Gastrocnemius medialis (tissue), 4 donors: ENCODE data around the gene PNMT. TPM values are rescaled to one million over a fixed set of nuclear protein-coding genes. Genes with fewer than 3 reads are reported as not detected.

Experiments used
- ATAC-seq, 2 donors: fragments of 150-250 bp; one replicate each; pipeline ENCODE4 v1.9.1; 2016
- DNase-seq, 2 donors: peaks; one replicate each; pipeline ENCODE4 v3.0.0-alpha.2; 2019
- H3K27ac ChIP-seq, 4 donors: fragments of 200-600 bp; sonication (generic); 1 replicate in 1 of 4; 2 replicates in 3 of 4; pipeline ENCODE4 v1.5.1; 2016 to 2018; ENCODE audit warnings: mild to moderate bottlenecking in 2 of 4, moderate library complexity in 1 of 4
- H3K27me3 ChIP-seq, 3 donors: fragments of 200-600 bp; sonication (generic) in 2 of 3; 1 replicate in 1 of 3; 2 replicates in 2 of 3; pipeline versions ENCODE4 v1.5.1 to v1.6.0; 2016 to 2019; ENCODE audit warnings: mild to moderate bottlenecking in 1 of 3, moderate library complexity in 1 of 3
- H3K36me3 ChIP-seq, 2 donors: fragments of 200-600 bp; sonication (generic) in 1 of 2; one replicate each; pipeline ENCODE4 v1.5.1; 2017 to 2018
- H3K4me1 ChIP-seq, 2 donors: fragments of 200-600 bp; sonication (generic) in 1 of 2; one replicate each; pipeline ENCODE4 v1.5.1; 2016 to 2017; ENCODE audit warnings: mild to moderate bottlenecking in 2 of 2
- H3K4me3 ChIP-seq, 4 donors: fragments of 200-600 bp; sonication (generic) in 3 of 4; 1 replicate in 1 of 4; 2 replicates in 3 of 4; pipeline ENCODE4 v1.5.1; 2016 to 2019; ENCODE audit warnings: mild to moderate bottlenecking in 2 of 4
- H3K9me3 ChIP-seq, 3 donors: fragments of 200-600 bp; sonication (generic) in 2 of 3; 1 replicate in 1 of 3; 2 replicates in 2 of 3; pipeline ENCODE4 v1.5.1; 2016 to 2019
- CTCF ChIP-seq, 5 experiments: fragments of 450-650 bp in 3 of 5; fragments of 200-600 bp in 2 of 5; sonication (generic) in 2 of 5; IDR thresholded peaks in 4 of 5; conservative IDR thresholded peaks in 1 of 5; 1 replicate in 4 of 5; 2 replicates in 1 of 5; pipeline ENCODE4 v1.5.1; 2016 to 2019; ENCODE audit warnings: antibody characterized with exemption in 5 of 5, mild to moderate bottlenecking in 3 of 5, moderate library complexity in 3 of 5
- POLR2A ChIP-seq, 2 donors: fragments of 450-650 bp; IDR thresholded peaks; one replicate each; pipeline ENCODE4 v1.6.1; 2017; ENCODE audit warnings: antibody characterized with exemption in 2 of 2, mild to moderate bottlenecking in 2 of 2, moderate library complexity in 2 of 2
- in situ Hi-C, 4 donors: fragments of 200-750 bp; cut with MboI; loops; one replicate each; pipeline versions ENCODE4 v1.15.0 to v1.8.0; 2017; ENCODE audit warnings: low sequenced_read_pairs in 4 of 4
- intact Hi-C: fragments of 100-400 bp; cut with DNase I; formaldehyde crosslinking; loops from one replicate; pipeline ENCODE4 v1.15.1; 2023; ENCODE audit warnings: low total_unique reads
- total RNA-seq, 4 donors: library from RNA; depleted of rRNA; stranded (reverse); fragments of >200 nt; gene quantifications; one replicate each; pipeline versions ENCODE4 v1.1.0 to v1.2.3, GENCODE V29; 2016

Gene PNMT
- total RNA-seq, 4 donors from 2014 or later: 2.0 to 11.8 (median 7.1) TPM

DNA sequence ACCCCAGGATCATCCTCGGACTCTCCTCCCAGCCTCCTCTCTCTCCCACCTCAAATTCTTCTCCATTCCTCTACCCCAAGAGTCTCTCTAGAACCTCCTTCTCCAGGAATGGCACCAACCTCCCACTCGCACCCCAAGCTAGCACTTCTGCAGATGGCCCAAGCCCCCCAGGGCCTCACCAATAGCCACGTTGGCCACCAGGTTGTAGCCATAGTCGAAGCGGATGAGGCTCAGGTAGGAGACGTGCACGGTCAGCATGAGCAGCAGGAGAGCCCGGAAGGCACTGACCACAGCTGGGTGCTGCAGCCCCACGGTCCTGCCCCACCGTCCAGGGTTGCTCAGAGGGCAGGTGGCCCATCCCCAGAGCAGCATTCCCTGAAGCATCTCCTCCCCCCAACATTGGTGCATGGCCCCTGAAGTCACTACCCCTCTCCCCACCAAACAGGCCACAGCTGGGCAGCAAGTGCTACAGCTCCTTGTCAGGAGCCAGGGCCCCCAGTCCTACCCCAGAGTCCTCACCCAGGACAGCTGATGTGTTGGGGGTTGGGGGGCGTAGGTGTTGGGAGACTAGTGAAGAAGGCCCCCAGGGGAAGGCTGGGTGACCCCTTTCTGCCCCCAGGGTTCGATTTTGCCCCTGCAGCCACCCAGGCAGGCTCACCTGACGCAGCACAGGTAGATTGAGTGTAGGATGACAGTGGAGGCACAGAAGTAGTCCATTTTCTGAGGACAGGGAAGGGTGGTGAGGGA lies 5.3 kb downstream of the PNMT start:
- ATAC-seq (no peak), DNase-seq (no peak)
- Histone ChIP-seq H3K4me3 (no peak overlapping the region), H3K27me3 (no peaks in the 10 kb centered on the region), H3K4me1 (peaks cover 42 to 53% of the 10 kb centered on the region in 2 donors), H3K9me3 (no peaks in the 10 kb centered on the region), H3K36me3 (no peaks in the 10 kb centered on the region), H3K27ac (no peak overlapping the region)
- in situ Hi-C loops (loop anchor here in 1 of 4 donors (5.0 kb wide), 1 partner anchor 51 kb away; no protein-coding TSS in a partner anchor), intact Hi-C loops (no loop called here)
- no peak for TF ChIP-seq CTCF (IDR thresholded peaks at IDR 0.05 in 4 of 5, conservative IDR thresholded peaks at IDR 0.05 in 1 of 5)
- TF ChIP-seq POLR2A (IDR thresholded peaks at IDR 0.05): no peak

DNA sequence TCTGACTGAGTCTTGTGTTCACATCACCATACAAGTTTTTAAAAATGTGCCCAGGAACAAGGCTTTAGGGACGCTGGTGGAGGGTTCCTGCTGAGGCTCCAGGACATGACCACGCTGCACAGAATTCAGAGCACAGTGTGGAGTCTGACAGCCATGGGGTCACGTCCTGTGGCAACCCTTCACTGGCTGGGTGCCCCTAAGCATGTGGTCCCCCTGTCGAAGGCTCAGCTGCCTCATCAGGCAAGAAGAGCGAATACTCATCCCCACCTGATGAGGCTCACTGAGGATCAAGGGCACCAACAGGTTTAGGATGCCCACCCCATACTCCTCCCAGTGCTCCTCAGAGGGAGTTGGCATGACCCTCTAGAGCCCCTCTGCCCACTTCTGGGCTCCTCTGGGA lies 5.9 kb downstream of the PNMT start:
- peaks cover 47 to 56% of the 10 kb centered on the region in 2 donors for H3K4me1 ChIP-seq
- H3K27me3 ChIP-seq: no peaks in the 10 kb centered on the region
- no peaks in the 10 kb centered on the region for H3K36me3 ChIP-seq
- H3K4me3 ChIP-seq: no peak overlapping the region
- no peak for DNase-seq
- H3K9me3 ChIP-seq: no peaks in the 10 kb centered on the region
- no peak for ATAC-seq
- in situ Hi-C loops: loop anchor here in 1 of 4 donors (5.0 kb wide), 1 partner anchor 52 kb away; no protein-coding TSS in a partner anchor
- TF ChIP-seq CTCF (IDR thresholded peaks at IDR 0.05 in 4 of 5, conservative IDR thresholded peaks at IDR 0.05 in 1 of 5) (no peak), POLR2A (IDR thresholded peaks at IDR 0.05) (no peak)
- peak overlapping the region in 2 of 4 donors; percentile 92 to 97 for H3K27ac ChIP-seq
- intact Hi-C loops: no loop called here

DNA sequence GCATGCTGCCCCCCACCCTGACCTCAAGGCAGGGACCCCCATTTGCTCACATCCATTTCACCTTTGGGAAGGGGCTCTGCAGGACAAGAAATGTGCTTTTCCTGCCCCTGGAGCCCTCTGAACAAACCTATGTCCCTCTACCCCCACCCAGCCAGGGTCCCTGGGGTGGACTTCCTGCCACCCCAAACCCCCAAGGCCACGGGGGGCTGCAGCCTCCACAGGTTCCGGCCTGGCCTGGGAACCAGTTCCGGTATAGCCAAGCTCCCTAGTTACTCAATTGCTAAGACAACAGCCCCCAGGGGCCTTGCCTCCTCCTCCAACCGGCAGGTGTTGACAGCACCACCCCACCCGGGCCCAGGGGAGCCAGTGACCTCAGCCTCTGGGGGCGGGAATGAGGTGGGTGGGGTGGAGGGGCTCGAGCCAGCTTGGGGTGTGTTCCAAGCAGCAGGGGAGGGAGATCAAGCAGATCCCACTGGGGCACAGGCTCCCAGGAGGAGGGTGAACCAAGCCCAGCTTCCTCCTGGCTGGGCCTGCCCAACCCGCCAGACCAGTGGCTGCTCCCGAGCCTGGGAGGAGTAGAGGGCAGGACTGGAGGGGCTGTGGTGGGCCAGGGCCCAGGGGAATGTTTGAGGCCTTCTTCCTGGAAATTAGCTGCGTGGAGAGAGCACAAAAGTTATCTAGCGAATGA lies 6.6 kb downstream of the PNMT start:
- in situ Hi-C loops (loop anchor here in 1 of 4 donors (5.0 kb wide), 1 partner anchor 53 kb away; no protein-coding TSS in a partner anchor), intact Hi-C loops (loop anchor here (5.0 kb wide), 2 partner anchors 57 to 252 kb away; partner anchors contain the start of genes LRRC3C, MIEN1 and ORMDL3)
- Histone ChIP-seq H3K27me3 (no peaks in the 10 kb centered on the region), H3K4me1 (peaks cover 52 to 62% of the 10 kb centered on the region in 2 donors), H3K36me3 (no peaks in the 10 kb centered on the region), H3K4me3 (no peak overlapping the region), H3K27ac (peak overlapping the region; percentile 92 to 97 (median 94)), H3K9me3 (no peaks in the 10 kb centered on the region)
- ATAC-seq (no peak), DNase-seq (no peak)
- TF ChIP-seq POLR2A (IDR thresholded peaks at IDR 0.05): no peak
- TF ChIP-seq CTCF (IDR thresholded peaks at IDR 0.05 in 4 of 5, conservative IDR thresholded peaks at IDR 0.05 in 1 of 5): no peak

- Histone ChIP-seq H3K27me3 (no peaks in the 10 kb centered on the region), H3K9me3 (no peaks in the 10 kb centered on the region), H3K27ac (peak overlapping the region; percentile 92 to 97 (median 94)), H3K4me1 (peaks cover 52 to 62% of the 10 kb centered on the region in 2 donors), H3K36me3 (no peaks in the 10 kb centered on the region), H3K4me3 (no peak overlapping the region)
- TF ChIP-seq POLR2A (IDR thresholded peaks at IDR 0.05): no peak
- TF ChIP-seq CTCF (IDR thresholded peaks at IDR 0.05 in 4 of 5, conservative IDR thresholded peaks at IDR 0.05 in 1 of 5): no peak
- intact Hi-C loops: loop anchor here (5.0 kb wide), 2 partner anchors 57 to 252 kb away; partner anchors contain the start of genes LRRC3C, MIEN1 and ORMDL3
- ATAC-seq (no peak), DNase-seq (no peak)
- in situ Hi-C loops: no loop called here
These were observed 7.3 kb downstream of the PNMT start for GRCh38 chr17:39675390-39676082.
